NCI-H446 (cell line): ENCODE data around the gene CABLES1.

Experiments
- DNase-seq, 2 experiments: peaks; one replicate each; lab custom pipeline; 2025; lab: John Stamatoyannopoulos, UW

Gene CABLES1

DNA sequence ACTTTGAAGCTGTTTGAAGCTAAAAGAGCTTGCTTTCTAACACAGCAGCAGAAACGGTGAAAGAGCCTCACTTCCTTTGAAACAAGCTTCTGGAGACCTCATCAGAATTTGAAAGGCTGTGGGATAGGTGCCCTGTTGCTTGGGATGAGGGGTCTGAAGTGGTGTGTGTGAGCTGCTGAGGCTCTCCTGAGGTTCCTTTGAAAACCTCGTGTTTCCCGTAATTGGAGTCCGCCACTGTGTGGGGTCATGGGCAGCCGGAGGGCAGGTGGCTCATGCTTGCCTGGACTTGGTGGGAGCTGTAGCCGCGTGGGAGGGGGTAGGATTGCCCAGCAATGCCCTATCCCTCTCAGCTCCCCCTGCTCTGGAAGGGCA, 34.4 kb downstream of the CABLES1 start:
- no peak for DNase-seq

DNA sequence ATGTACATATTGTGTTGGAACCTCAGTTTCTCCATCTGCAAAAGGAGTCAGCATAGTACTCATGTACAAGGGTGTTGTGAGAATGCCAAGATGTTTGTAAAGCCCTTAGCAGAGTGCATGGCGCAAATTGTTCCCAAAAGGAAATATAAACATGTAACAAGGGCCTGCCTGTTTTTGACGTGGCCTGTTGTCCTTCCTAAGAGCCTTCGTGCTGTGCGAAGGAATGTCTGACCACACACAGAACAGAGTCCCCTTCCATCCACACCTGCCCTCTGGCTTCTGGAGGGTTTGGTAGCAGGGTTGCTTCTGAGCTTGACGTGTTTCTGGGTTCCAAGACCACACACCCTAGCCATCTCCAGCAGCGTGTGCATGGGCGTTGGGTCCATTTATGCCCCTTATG, 34.9 kb downstream of the CABLES1 start:
- no peak for DNase-seq

DNA sequence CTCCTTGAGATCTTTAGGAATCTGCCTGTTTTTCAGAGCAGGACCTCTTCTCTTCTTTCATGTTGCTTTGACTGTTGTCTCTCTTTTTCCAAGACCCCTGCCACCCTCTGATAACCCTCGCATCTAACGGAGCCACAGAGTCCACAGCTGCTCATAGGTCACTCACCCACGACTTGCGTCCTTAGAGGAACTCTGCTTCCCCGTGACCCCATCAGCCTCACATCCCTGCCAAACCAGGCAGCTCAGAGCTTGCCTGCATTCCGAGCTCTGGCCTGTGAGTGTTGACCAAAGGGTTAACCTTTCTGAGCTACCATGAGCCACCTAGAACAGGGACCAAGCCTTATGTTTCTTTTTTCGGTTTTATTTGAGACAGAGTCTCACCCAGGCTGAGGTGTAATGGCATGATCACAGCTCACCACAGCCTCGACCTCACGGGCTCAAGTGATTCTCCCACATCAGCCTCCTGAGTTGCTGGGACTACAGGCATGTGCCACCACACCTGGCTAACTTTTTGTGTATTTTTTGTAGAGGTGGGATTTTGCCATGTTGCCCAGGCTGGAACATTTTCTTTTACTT, 36.4 kb downstream of the CABLES1 start:
- no peak for DNase-seq

DNA sequence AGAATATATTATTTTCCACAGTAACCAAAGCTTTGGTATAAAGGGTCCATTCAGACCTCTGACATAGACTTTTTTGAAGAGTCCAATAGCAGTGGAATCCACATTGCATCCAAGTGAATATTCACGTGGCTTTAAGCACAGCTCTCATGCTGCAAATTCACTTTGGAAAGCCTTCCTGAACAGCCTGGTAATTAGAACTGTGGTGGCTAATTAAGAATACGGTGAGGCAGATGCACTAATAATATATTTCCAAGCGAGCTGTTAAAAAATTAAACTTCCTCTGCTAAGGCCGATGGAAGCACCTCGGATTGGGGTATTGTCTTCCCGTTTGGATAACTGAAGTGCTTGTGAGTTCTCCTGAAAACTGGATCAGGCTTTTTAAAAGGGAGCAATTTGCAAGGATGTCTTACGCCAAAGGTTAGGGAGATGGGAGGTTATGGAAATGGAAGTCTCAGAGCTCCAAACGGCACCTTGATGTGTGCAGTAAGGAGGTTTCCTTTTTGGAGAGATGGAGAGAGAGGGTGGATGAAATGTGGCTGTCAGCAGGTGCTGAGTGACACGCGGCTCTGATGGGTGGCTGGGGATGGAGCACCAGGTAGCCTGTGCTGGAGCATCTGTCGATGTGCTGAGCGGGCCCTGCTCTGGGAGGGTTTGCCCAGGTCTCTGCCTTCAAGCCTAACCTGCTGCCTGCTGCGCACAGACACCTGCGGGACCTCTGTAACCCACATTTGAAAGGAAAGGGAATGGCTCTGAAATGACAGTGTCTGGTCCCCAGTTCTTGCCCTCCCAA, 37.5 kb downstream of the CABLES1 start:
- DNase-seq, result no peak

DNA sequence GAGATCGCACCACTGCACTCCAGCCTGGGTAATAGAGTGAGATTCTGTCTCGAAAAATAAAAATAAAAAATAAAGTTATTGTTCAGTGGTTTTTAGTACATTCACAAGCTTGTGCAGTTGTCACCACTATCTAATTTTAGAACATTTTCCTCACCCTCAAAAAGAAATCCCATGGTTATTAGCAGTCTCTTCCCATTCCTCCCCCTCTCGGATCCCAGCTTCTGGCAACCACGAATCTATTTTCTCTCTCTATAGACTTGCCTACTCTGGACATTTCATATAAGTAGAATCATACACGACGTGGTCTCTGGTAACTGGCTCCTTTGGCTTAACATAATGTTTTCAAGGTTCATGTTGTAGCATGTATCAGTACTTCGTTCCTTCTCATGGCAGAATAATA, 38.6 kb downstream of the CABLES1 start:
- DNase-seq, result no peak

DNA sequence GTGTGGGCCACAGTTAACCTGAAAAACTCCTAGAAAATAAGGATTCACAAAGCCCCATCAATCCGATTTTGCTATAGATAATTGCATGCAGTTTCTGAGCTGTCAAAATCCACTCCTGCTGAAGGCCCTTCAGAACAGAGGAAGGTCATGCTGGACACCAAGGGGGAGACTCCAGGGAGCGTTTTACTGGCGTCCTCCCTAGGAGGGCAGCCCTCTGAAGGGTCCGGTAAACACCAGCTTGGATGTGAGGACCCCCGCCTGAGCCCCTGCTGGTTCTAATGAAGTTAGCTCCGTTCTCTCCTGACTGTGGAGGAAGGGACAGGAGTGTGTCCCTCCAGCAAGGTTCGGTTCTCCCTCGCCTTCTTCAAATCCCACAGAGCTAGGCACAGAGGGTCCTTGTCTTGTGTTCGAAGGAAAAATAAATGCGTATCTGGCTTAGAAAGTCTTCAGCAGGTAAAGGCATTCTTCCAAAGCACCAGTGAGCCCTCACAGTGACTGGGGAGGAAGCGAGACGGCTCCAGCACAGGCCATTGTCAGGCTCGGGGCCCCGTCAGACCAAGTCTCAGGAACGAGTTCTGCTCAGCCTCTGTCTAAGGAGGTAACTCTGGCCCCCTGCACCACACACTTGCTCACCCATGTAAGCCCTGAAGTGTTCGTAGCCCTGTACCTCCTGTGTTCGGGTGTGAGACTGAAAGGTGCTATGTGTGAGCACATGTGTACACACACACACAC, 41.6 kb downstream of the CABLES1 start:
- DNase-seq, result no peak

DNA sequence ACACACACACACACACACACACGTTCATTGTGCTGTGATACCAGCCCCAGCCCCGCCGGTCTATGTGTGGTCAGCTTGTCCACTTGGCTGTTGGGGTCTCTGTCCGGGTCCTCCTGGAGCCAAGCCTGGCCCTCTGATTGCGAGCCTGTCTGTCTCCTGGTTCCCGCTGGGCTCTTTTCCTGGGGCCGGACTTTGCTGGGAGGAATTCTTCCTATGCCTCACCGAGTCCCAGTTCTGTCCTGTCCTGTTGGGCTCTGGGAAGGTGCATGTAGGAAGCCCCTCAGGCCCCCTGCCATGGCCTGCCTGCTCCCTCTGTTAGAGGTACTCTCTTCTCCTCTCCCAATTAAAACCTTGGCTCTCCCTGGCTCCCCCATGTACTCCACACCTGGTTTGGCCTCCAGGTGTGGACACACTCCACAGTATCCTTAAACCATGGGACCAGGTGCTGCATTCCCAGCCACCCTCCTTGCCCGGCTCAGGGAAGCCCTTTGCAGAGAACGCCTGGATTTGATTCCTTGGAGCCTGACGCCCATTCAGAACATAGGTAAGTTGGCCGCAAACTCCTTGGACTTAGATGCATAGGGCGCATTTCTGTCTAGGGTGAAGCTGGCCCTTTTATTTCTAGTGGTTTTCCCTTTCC, 42.3 kb downstream of the CABLES1 start:
- DNase-seq, result no peak

DNA sequence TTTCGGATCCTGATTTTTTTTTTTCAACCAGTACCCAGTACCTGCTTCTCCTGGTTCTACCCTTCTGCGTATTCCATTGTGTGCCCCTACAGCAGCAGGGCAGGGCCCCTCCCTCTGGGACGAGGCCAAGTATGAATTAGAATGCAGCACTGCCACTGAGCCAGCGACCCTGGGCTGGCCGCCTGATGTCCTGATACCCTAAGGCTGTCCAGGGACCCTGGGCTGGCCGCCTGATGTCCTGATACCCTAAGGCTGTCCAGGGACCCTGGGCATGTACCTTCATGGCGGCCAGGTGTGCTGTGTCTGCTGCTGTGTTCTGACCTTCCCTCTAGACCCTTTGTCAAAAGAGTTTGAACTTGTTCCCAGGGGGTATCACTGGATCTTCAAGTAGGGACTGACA, 42.9 kb downstream of the CABLES1 start:
- no peak for DNase-seq

DNA sequence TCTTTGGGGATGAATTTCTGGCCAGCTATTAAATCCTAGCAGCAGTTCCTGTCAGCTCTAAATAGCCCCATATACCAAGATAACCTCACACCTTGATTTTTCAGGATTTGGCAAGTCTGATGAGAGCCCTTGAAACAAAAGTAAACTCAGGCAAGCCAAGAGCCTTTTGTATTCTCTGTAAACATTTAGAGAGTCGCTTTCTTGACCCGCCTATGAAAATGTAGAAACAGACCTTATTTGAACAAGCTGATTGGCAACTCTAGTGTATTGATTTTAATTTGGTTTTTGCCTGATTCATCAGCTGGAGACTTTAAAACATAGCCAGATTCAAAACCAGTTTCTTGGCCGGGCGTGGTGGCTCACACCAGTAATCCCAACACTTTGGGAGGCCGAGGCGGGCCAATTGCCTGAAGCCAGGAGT, 43.4 kb downstream of the CABLES1 start:
- DNase-seq, result no peak

DNA sequence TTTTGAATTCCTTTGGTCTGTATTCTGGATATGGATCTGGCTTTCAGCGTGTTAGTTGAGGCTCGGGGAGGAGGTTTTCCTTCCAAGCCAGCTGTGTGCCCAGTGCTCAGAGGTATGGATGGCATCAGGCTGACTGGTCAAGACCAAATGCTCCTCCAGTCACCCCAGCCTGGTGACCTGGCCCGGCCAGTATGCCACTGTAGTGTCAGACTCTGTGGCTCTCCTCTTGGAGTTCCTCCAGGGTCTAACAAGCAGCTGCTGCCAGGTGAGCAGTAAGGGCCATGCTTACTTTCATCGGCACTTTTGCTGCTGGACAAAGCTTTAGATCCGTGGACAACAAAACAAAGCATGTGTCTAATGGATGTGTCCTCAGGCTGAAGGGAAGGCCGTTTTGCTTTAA, 44.1 kb downstream of the CABLES1 start:
- DNase-seq, result no peak

DNA sequence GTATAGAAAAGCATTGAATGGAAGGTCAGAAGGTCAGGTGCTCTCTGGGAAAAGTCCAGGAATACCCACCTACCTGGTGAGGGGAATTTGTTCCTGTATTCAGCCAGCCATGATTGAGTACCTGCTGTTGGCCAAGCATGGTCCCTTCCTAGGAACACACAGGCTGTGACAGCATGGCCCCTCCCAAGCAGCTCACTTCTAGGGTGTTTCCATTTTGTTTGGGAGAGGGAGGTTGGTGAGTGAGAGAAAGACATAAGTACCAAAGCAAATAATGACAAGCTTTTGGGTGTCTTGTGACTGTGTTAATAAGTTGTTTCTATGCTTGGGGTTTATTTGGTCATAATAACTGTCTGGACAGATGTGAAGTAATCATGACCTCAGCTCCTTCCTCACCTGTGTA, 46.3 kb downstream of the CABLES1 start:
- no peak for DNase-seq

DNA sequence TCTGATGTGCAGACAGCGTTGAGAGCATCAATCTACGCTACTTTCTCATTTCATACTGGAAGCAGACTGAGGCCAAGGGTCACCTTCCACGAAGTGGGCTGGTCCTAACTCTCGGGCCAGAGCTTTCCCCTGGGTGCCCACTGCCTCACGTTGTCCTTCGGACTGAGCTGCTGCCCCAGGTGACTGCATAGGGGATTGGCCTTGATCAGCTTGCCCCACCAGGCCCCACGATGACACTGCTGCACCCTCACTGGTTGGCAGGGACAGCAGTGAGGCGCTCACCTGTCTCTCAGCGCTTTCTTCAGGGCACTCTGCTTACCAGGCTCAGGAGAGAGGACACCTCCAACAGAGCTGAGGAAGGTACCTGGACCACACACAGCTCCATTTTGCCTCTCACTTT, 47.3 kb downstream of the CABLES1 start:
- no peak for DNase-seq

DNA sequence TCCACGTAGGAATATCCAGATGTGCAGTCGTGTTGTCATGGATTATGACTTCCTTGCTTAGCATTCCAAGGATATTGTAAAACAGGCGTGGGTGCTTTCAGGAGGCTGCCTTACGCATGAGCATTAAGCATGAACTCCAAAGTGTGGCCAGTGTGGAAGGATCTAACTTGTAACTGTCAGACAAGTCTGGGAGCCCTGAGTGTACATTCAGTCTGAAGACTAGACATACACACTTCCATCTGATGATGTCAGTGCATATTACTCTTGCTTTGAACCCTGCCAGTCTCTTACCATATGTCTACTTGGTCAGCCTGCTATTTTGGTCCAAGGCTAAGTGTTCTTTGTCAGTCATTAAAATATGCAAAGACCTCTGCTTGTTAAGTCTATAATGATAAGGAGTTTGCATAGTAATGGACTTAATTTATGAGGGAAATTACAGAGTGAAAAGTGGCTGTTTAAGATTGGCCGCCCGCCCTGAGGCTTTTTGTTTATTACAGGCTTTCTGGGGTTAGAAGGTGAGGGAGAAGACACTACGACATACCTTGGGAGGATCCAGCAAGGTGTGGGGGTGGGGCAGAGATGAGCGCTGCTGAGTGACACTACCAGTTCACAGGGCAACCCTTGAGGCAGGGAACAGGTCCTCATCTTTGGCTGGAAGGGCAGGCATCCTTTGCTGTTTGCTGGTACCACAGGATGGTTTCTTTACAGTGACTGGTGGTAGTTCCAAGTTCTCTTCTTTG, 48.3 kb downstream of the CABLES1 start:
- no peak for DNase-seq

DNA sequence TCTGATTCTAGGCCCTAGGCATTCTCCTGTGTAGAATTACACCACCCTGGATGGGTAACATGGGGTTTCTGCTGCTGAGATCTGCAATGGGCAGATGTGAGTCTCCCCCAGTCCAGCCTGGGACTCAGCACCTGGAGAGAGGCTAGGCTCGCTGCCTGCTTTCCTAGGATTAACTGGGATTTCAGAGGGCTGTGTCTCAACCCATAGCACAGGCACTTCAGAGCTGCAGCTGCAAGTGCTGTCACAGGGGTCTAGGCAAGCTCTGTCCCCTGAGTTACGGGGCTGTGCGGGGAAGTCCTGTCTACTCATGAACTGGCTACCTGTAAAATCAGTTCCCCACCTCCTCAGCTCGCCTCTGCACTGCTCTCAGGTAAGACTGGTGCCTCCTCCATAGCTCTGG, 51.5 kb downstream of the CABLES1 start:
- no peak for DNase-seq

DNA sequence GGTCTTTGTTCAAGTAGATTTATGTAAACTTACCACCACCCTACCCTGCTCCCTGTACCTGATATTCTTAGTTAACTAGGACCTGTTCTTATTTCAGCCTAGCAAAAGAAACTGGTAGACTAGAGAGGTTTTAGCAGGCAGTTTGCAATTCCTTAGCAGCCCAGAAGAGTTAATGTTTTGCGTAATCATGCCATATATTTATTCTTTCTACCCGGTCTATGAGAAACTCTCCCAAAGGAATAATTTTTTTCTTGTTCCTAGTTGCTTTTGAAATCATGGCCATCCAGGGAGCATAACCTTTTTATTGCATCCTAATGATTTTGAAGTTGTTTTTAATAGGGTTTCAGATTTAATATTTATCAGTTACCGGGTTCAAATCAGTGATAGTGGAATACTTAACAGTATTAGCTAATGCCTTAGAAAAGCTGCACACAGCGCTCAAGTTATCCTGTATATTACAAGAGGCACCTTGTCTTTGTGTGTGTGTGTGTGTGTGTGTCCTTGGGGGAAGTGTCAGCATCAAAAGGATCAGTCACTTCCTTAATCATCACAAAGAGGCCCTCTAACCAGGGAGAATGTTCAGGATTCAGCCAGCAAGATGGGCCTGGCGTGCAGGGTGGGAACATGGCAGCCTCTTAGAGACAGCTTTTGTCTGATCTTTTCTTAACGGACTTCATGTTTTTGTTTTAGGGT, 52.9 kb downstream of the CABLES1 start:
- no peak for DNase-seq

DNA sequence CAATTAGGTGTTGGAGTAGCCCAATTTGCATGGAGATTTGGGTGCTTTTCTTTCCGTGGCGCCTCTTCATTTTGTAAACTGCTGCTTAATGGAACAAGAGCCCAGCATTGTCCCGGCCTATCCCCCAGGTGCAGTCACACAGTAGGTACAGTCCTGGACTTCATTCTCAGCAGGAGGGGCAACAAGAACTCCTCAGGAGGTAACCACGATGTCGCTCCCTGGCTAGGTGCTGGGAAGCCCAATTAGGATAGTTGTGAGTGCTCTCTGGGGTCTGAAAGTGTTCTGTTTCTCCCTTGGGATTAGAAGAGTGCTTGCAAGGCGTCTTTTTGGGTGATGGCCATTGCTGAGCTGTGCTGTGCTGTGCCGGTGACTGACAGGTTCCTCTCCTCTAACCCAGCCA, 53.8 kb downstream of the CABLES1 start:
- DNase-seq, result no peak

DNA sequence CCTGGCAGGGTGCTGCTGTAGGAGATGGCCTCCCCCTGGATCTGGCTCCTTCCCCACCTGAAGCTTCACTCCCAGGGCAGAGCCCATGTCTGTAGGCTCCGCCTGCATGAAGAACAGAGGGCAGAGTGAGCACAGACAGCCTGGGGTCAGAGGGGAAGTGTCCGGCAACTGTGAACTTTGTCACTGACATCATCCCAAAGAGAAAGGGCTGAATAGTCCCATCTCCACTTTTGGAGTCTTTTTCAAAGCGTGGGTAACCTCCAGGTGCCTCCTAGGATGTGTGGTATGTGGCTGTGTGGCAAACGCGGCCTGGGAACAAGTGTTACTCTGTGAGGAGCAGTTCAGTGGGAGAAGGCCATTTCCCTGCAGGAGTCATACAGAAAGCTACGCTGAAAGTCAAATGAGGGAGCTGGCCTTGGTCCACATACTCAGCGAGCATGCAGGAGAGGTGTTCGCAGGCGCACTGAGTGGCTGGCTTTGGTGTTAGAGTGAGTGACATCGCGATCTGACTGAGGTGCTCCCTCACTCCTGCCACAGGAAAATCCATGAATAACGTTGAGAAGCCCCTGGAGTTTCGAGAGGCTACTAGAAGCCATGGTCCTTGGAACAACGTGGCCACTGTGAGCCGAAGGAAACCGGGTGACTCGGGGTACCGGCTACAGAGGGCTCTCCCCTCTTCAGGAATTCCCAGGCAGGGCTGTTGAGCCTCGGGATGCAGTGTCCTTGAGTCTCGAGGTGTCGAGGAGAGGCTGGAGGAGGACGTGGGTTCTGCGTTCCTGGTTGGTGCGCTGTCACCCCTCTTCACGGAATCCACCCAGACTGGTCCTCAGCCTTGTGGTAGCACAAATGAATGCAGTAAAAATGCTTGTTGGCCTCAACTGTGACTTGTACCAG, 54.7 kb downstream of the CABLES1 start:
- DNase-seq, result no peak

DNA sequence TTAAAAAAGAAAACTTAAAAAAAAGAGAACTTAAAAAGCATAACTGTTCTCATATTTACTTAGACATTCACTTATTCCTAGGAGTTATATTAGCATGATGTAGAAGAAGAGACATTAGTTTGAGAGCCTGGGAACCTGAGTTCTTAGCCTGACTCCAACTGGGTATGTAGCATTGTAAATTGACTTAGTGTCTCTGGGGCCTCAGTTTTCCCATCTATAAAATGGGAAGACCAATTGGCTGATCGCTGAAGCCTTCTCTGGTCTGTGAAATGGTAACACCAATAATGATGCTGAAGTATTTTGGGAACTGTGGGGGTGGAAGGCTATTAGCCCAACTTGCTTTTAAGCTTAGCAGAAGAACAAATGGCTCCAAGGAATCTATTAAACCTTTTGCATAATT, 55.9 kb downstream of the CABLES1 start:
- DNase-seq, result no peak

DNA sequence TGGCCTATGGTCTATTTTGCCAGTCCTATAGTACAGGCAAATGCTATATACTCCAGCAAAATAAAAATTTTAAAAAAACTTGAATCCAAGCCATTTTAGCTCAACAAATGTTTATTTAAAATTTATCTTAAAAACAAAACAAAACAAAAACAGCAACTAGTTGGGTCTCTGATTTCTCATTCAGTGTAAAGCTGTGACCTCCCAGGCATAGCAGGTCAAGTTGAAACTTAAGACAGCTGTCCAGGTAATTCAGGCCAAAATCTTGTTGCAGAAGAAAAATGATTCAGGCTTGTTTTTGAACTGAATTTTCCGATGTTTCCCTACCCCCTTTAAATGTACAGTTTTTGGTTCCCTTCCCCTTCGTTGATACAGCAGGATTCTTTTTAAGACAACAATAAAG, 58.5 kb downstream of the CABLES1 start:
- DNase-seq, result peak in 1 of 2 experiments; percentile 11
